Activated B cell treated with CpG ODN at 0.5 μM for 24 hours (primary cell): Measurements from ENCODE around the gene USP32. TPM values are rescaled to one million over a fixed set of nuclear protein-coding genes. Genes with fewer than 3 reads are reported as not detected.

ENCODE experiments used
- ATAC-seq: fragments of 200-7000 bp; cut with Tn5 transposase; one replicate; pipeline ENCODE4 v1.10.0; 2021; ENCODE audit warnings: low read depth, mild to moderate bottlenecking, moderate library complexity
- CTCF ChIA-PET: fragments of 350-600 bp; sonication (Branson Sonifier 250); formaldehyde crosslinking; loops from one replicate; lab custom pipeline; 2021; ENCODE audit warnings: antibody characterized with exemption; lab: Charles Lee
- POLR2A ChIA-PET: fragments of 350-600 bp; sonication (Branson Sonifier 250); formaldehyde crosslinking; loops from one replicate; lab custom pipeline; 2021; ENCODE audit warnings: antibody characterized with exemption; lab: Charles Lee
- DNase-seq: peaks from one replicate; pipeline ENCODE4 v3.0.0; 2022
- H3K27ac Mint-ChIP-seq: one replicate; pipeline ENCODE4 v1.8.0; 2020; ENCODE audit warnings: mixed read lengths
- H3K27me3 Mint-ChIP-seq: one replicate; pipeline ENCODE4 v1.8.0; 2021; ENCODE audit warnings: mixed read lengths
- H3K36me3 Mint-ChIP-seq: one replicate; pipeline ENCODE4 v1.8.0; 2021; ENCODE audit warnings: low read depth, mixed read lengths
- H3K4me1 Mint-ChIP-seq: one replicate; pipeline ENCODE4 v1.8.0; 2021; ENCODE audit warnings: mixed read lengths
- H3K4me3 Mint-ChIP-seq: one replicate; pipeline ENCODE4 v1.8.0; 2020; ENCODE audit warnings: mild to moderate bottlenecking, mixed read lengths
- H3K9me3 Mint-ChIP-seq: one replicate; pipeline ENCODE4 v1.8.0; 2020; ENCODE audit warnings: mixed read lengths
- CTCF ChIP-seq: fragments of 200-600 bp; IDR thresholded peaks from one replicate; pipeline ENCODE4 v1.8.0; 2022; ENCODE audit warnings: antibody characterized with exemption, mild to moderate bottlenecking
- intact Hi-C: fragments of 100-400 bp; cut with micrococcal nuclease; formaldehyde crosslinking; loops from one replicate; pipeline ENCODE4 v1.15.1; 2024
- total RNA-seq: library from RNA; stranded (reverse); gene quantifications from 2 replicates; pipeline ENCODE4 v1.2.3, GENCODE V29; 2022

Gene USP32
- total RNA-seq, 1 donor from 2014 or later: 59.2 TPM

GRCh38 chr17:60300949-60301348 is 91.0 kb downstream of the USP32 start:
- H3K36me3 Mint-ChIP-seq: peaks cover 24% of the 10 kb centered on the region
- ChIA-PET CTCF (no interaction called here), POLR2A (interaction anchor here (0.7 kb wide), 1 partner anchor 21 kb away, joined by 3 read pairs; no protein-coding TSS in a partner anchor)
- TF ChIP-seq CTCF: no peak
- H3K27ac Mint-ChIP-seq: no peak overlapping the region
- H3K4me1 Mint-ChIP-seq: peaks cover 24% of the 10 kb centered on the region
- H3K4me3 Mint-ChIP-seq: no peak overlapping the region
- H3K9me3 Mint-ChIP-seq: peaks cover 4% of the 10 kb centered on the region
- intact Hi-C loops: no loop called here
- ATAC-seq (no peak), DNase-seq (no peak)
- H3K27me3 Mint-ChIP-seq: no peaks in the 10 kb centered on the region

GRCh38 chr17:60300011-60300410 is 91.9 kb downstream of the USP32 start:
- H3K4me3 Mint-ChIP-seq: no peak overlapping the region
- H3K36me3 Mint-ChIP-seq: peaks cover 27% of the 10 kb centered on the region
- no peaks in the 10 kb centered on the region for H3K27me3 Mint-ChIP-seq
- no peak for TF ChIP-seq CTCF
- ATAC-seq (no peak), DNase-seq (no peak)
- intact Hi-C loops: no loop called here
- ChIA-PET POLR2A (no interaction called here), CTCF (no interaction called here)
- no peak overlapping the region for H3K27ac Mint-ChIP-seq
- H3K9me3 Mint-ChIP-seq: peaks cover 4% of the 10 kb centered on the region
- H3K4me1 Mint-ChIP-seq: peaks cover 15% of the 10 kb centered on the region

- H3K27me3 Mint-ChIP-seq: no peaks in the 10 kb centered on the region
Observed at GRCh38 chr17:60297760-60298401, 94.1 kb downstream of the USP32 start.

DNA sequence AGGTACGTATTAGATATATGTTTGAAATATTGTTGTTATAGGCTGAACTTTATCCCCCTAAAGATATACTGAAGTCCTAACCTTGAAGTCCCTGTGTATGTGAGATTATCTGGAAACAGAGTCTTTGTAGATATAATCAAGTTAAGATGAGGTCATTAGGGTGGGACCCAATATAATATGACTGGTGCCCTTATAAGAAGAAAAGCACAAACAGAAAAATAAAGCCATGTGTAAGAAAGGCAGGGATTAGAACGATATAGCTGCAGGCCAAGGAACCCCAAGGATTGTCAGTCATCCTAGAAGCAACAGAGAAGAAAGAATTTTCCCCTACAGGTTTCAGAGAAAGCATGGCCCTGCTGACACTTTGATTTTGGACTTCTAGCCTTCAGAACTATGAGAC is 95.8 kb downstream of the USP32 start:
- no peak for ATAC-seq
- no peak for DNase-seq
- no peaks in the 10 kb centered on the region for H3K27me3 Mint-ChIP-seq
- intact Hi-C loops: no loop called here
- no peaks in the 10 kb centered on the region for H3K9me3 Mint-ChIP-seq
- peaks cover 51% of the 10 kb centered on the region for H3K36me3 Mint-ChIP-seq
- POLR2A ChIA-PET: no interaction called here
- CTCF ChIA-PET: interaction anchor here (0.6 kb wide), 1 partner anchor 758 kb away, joined by 4 read pairs; no protein-coding TSS in a partner anchor
- no peak overlapping the region for H3K4me3 Mint-ChIP-seq
- TF ChIP-seq CTCF: no peak
- H3K4me1 Mint-ChIP-seq: no peaks in the 10 kb centered on the region
- H3K27ac Mint-ChIP-seq: no peak overlapping the region

More at GRCh38 chr17:60297760-60298401, 94.1 kb downstream of the USP32 start:
- intact Hi-C loops: no loop called here
- ATAC-seq (no peak), DNase-seq (no peak)
- TF ChIP-seq CTCF: no peak
- CTCF ChIA-PET: no interaction called here
- Mint-ChIP-seq H3K4me3 (no peak overlapping the region), H3K27ac (no peak overlapping the region), H3K9me3 (no peaks in the 10 kb centered on the region), H3K36me3 (peaks cover 39% of the 10 kb centered on the region), H3K4me1 (peaks cover 4% of the 10 kb centered on the region)
- POLR2A ChIA-PET: no interaction called here

DNA sequence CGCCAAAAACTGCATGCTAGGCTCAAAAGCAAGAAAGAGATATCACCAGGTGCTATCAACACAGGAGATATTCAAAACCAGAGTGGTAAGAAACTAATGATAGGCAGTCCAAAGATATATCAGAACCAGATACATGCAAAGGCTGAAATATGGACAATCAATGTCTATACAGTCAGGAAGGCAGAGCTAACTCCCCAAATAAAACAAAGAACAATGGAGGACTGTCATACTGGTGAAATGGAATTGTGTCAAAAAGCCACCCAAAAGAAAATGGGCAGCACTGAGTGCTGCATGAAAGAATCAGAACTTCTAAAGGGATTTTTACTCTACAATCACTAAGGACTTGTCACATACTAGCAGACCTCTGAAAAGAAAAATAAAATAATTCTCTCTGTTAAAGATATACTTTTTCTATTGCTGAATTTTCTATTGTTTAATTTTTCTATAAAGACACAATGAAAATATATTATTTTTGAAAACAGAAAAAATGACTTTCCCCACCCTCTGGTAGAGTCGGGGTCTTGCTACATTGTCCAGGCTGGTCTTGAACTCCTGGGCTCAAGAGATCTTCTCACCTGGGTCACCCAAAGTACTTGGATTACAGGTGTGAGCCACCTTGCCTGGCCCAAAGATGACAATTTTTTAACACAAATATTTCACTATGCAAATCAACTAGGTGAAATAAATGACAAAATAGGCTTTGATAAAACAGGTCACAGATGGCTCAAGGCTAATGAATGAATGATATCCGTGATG is 98.2 kb downstream of the USP32 start:
- ATAC-seq (no peak), DNase-seq (no peak)
- H3K27ac Mint-ChIP-seq: no peak overlapping the region
- no peaks in the 10 kb centered on the region for H3K27me3 Mint-ChIP-seq
- no peak overlapping the region for H3K4me3 Mint-ChIP-seq
- intact Hi-C loops: no loop called here
- H3K9me3 Mint-ChIP-seq: no peaks in the 10 kb centered on the region
- ChIA-PET CTCF (no interaction called here), POLR2A (no interaction called here)
- no peaks in the 10 kb centered on the region for H3K4me1 Mint-ChIP-seq
- TF ChIP-seq CTCF: no peak
- H3K36me3 Mint-ChIP-seq: peaks cover 54% of the 10 kb centered on the region
